Osteocyte (in vitro differentiated cells): ENCODE data around the gene VIT. TPM values are rescaled to one million over a fixed set of nuclear protein-coding genes. Genes with fewer than 3 reads are reported as not detected.
A peak's percentile ranks its signal among the peaks of the same experiment; 100 is the strongest.
"Not testable (repeated sequence)": the region's sequence is repeated elsewhere in the genome, so short reads cannot be mapped to it uniquely, and the experiment has no call there.

Experiments used
- DNase-seq: peaks from one replicate; pipeline ENCODE4 v3.0.0; 2021; ENCODE audit warnings: mixed read lengths; ENCODE audit not compliant: unreplicated experiment; ENCODE audit errors: extremely low spot score
- H3K27ac Mint-ChIP-seq: one replicate; pipeline ENCODE4 v1.8.0; 2021; ENCODE audit warnings: mild to moderate bottlenecking, mixed read lengths; ENCODE audit not compliant: unreplicated experiment
- H3K27me3 Mint-ChIP-seq: one replicate; pipeline ENCODE4 v1.8.0; 2021; ENCODE audit warnings: mixed read lengths; ENCODE audit not compliant: unreplicated experiment
- H3K36me3 Mint-ChIP-seq: one replicate; pipeline ENCODE4 v1.8.0; 2021; ENCODE audit warnings: mixed read lengths; ENCODE audit not compliant: unreplicated experiment
- H3K4me1 Mint-ChIP-seq: one replicate; pipeline ENCODE4 v1.8.0; 2021; ENCODE audit warnings: mixed read lengths; ENCODE audit not compliant: unreplicated experiment
- H3K4me3 Mint-ChIP-seq: one replicate; pipeline ENCODE4 v1.8.0; 2021; ENCODE audit warnings: mild to moderate bottlenecking, moderate library complexity, mixed read lengths; ENCODE audit not compliant: unreplicated experiment
- H3K9me3 Mint-ChIP-seq: one replicate; pipeline ENCODE4 v1.8.0; 2021; ENCODE audit warnings: mixed read lengths; ENCODE audit not compliant: unreplicated experiment
- total RNA-seq: library from RNA; stranded (reverse); gene quantifications from 2 replicates; pipeline ENCODE4 v1.2.1, GENCODE V29; 2021
- TF ChIP-seq, protein P1 (sequence below): fragments of 200-600 bp; sonication (generic); IDR thresholded peaks from 2 replicates; pipeline ENCODE4 v1.5.0; 2021; ENCODE audit warnings: antibody characterized with exemption, mild to moderate bottlenecking, moderate library complexity

VIT gene
- total RNA-seq, 1 donor from 2014 or later = 11.4 TPM

DNA sequence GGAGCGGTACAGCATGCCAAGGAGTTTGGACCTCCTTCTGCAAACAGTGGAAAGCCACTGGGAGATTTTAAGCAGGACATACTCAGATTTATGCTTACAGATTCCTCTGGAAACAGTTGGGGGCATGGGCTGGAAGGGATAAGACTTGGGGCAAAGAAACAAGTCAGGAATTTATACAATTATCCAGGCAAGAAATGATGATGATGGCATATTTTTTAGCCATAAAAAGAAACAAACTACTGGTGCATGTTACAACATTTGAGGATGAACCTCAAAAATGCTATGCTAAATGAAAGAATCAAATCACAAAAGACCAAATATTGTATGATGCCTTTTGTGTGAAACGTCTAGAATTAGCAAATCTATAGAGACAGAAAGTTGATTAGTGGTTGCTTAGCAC, 13.5 kb upstream of the VIT start:
- H3K4me1 Mint-ChIP-seq = peaks cover 21% of the 10 kb centered on the region
- TF ChIP-seq, protein P1, sequence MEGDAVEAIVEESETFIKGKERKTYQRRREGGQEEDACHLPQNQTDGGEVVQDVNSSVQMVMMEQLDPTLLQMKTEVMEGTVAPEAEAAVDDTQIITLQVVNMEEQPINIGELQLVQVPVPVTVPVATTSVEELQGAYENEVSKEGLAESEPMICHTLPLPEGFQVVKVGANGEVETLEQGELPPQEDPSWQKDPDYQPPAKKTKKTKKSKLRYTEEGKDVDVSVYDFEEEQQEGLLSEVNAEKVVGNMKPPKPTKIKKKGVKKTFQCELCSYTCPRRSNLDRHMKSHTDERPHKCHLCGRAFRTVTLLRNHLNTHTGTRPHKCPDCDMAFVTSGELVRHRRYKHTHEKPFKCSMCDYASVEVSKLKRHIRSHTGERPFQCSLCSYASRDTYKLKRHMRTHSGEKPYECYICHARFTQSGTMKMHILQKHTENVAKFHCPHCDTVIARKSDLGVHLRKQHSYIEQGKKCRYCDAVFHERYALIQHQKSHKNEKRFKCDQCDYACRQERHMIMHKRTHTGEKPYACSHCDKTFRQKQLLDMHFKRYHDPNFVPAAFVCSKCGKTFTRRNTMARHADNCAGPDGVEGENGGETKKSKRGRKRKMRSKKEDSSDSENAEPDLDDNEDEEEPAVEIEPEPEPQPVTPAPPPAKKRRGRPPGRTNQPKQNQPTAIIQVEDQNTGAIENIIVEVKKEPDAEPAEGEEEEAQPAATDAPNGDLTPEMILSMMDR = no peak
- H3K27ac Mint-ChIP-seq = no peak overlapping the region
- H3K4me3 Mint-ChIP-seq = no peak overlapping the region
- no peaks in the 10 kb centered on the region for H3K27me3 Mint-ChIP-seq
- peaks cover 2% of the 10 kb centered on the region for H3K36me3 Mint-ChIP-seq
- no peak for DNase-seq
- no peaks in the 10 kb centered on the region for H3K9me3 Mint-ChIP-seq

DNA sequence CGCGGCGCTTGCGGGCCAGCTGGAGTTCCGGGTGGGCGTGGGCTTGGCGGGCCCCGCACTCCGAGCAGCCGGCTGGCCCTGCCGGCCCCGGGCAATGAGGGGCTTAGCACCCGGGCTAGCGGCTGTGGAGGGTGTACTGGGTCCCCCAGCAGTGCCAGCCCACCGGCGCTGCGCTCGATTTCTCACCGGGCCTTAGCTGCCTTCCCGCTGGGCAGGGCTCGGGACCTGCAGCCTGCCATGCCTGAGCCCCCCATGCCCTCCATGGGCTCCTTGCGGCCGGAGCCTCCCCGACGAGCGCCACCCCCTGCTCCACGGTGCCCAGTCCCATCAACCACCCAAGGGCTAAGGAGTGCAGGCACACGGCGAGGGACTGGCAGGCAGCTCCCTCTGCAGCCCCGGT, 8.2 kb upstream of the VIT start:
- H3K27ac Mint-ChIP-seq, H3K9me3 Mint-ChIP-seq, H3K27me3 Mint-ChIP-seq, H3K4me3 Mint-ChIP-seq, DNase-seq, H3K36me3 Mint-ChIP-seq, H3K4me1 Mint-ChIP-seq: not testable (repeated sequence)

DNA sequence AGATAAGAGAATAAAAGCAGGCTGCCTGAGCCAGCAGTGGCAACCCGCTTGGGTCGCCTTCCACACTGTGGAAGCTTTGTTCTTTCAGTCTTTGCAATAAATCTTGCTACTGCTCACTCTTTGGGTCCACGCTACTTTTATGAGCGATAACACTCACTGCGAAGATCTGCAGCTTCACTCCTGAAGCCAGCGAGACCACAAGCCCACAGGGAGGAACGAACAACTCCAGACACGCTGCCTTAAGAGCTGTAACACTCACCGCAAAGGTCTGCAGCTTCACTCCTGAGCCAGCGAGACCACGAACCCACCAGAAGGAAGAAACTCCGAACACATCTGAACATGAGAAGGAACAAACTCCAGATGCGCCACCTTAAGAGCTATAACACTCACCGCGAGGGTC, 7.5 kb upstream of the VIT start:
- not testable (repeated sequence) for H3K4me3 Mint-ChIP-seq, DNase-seq, H3K9me3 Mint-ChIP-seq, H3K4me1 Mint-ChIP-seq, H3K27me3 Mint-ChIP-seq, H3K36me3 Mint-ChIP-seq, H3K27ac Mint-ChIP-seq

DNA sequence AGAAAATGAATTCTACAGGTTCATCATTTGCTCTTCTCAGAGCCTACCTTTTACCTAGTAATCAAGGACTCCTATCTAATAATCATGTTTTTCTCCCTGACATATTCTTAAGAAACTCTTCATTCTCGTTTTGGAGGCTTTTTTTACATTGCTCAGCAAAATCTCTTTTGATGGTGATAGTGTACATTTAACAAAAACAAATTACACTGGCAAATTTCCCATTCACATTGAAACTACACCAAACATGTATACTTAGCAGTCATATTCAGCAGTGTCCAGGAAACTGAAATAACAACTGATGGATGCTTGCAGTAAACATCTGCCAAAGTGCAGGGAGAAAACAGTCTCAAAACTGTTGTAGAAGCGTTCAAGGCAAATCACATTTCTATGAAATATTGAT, 4.4 kb upstream of the VIT start:
- Mint-ChIP-seq H3K27ac (no peak overlapping the region), H3K9me3 (no peaks in the 10 kb centered on the region), H3K4me1 (peaks cover 18% of the 10 kb centered on the region), H3K27me3 (no peaks in the 10 kb centered on the region), H3K4me3 (no peak overlapping the region), H3K36me3 (no peaks in the 10 kb centered on the region)
- no peak for DNase-seq
- TF ChIP-seq, protein P1 = no peak

DNA sequence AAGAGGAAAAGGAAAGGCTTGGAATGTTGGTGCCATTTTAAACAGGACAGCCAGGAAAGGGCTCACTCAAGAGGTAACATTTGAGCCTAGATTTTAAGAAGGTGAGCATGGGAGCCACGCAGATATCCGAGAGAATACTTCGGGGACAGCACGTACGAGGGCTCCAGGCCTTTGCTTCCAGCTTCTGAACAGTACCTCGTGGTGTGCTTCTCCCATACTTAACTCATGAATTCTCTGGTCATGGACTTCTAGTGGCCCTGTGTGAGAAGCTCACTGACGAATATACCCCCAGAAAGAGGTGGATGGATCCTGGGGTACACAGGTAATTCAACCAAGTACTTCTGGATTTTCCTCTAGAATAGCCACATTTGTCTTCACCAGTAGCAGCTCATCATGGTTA, 2.7 kb upstream of the VIT start:
- no peaks in the 10 kb centered on the region for H3K27me3 Mint-ChIP-seq
- H3K9me3 Mint-ChIP-seq = no peaks in the 10 kb centered on the region
- no peak overlapping the region for H3K4me3 Mint-ChIP-seq
- TF ChIP-seq, protein P1 = no peak
- no peak overlapping the region for H3K27ac Mint-ChIP-seq
- no peak for DNase-seq
- H3K36me3 Mint-ChIP-seq = no peaks in the 10 kb centered on the region
- H3K4me1 Mint-ChIP-seq = peaks cover 34% of the 10 kb centered on the region

DNA sequence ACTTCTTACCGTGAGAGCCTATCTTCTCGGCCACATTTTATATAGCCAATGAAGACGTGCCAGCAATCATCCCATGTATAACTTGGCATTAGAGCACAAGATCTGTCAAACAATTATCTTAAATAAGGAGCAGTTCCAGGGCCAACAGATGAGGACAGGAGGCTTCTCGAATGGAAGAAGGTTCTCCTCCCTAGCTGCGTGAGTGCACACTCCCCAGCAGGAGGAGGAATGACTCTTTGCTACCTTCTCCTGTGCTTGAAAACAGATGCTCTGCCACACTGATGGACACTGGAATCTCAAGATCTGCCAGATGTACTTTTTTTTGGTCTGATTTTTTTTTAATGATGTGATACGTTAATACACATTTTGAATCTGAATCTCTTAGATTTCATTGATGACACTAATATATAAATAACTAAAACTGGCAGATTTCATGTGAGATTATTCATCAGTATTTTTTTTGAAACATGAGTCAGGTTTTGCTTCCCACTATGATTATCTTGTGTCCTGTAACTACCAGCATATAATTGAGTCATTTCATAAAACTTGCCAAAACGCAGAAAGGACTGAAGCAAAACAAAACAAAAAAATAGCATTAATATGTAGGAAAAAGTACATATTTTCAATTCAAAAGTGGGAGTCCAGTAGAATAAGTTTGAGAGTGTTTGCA, 626 bp upstream of the VIT start:
- H3K4me1 Mint-ChIP-seq = peaks cover 42% of the 10 kb centered on the region
- peak overlapping the region; percentile 74 for H3K4me3 Mint-ChIP-seq
- DNase-seq = no peak
- no peaks in the 10 kb centered on the region for H3K27me3 Mint-ChIP-seq
- no peaks in the 10 kb centered on the region for H3K36me3 Mint-ChIP-seq
- peak overlapping the region; percentile 94 for H3K27ac Mint-ChIP-seq
- TF ChIP-seq, protein P1 = peak; percentile 64
- no peaks in the 10 kb centered on the region for H3K9me3 Mint-ChIP-seq
